OCI-LY7 (cell line): ENCODE measurements around the gene USO1. TPM values are rescaled to one million over a fixed set of nuclear protein-coding genes. Genes with fewer than 3 reads are reported as not detected.
"Not testable (repeated sequence)": the region's sequence is repeated elsewhere in the genome, so short reads cannot be mapped to it uniquely, and the experiment has no call there.

Source experiments
- BruUV-seq: library from RNA; stranded (reverse); fragments of 400-500 nt; replicated peaks from 2 replicates; lab custom pipeline; 2021; lab: Mats Ljungman, UMichigan
- CTCF ChIA-PET: fragments of 300-600 bp; sonication (Branson Sonifier 250); formaldehyde crosslinking; loops from one replicate; lab custom pipeline; 2022; ENCODE audit warnings: antibody characterized with exemption; ENCODE audit not compliant: unreplicated experiment; lab: Charles Lee
- POLR2A ChIA-PET: fragments of 300-600 bp; sonication (Branson Sonifier 250); formaldehyde crosslinking; loops from one replicate; lab custom pipeline; 2022; ENCODE audit warnings: antibody characterized with exemption; lab: Charles Lee
- DNase-seq: peaks from one replicate; pipeline ENCODE4 v3.0.0-alpha.2; 2015; ENCODE audit warnings: low spot score
- H2AFZ ChIP-seq: fragments of 200-600 bp; sonication (generic), shearing (Covaris generic); 2 replicates; pipeline ENCODE4 v1.6.1; 2014; ENCODE audit warnings: mild to moderate bottlenecking, antibody characterized with exemption, low read length, moderate library complexity
- H3K27ac ChIP-seq: fragments of 200-600 bp; sonication (generic); 2 replicates; pipeline ENCODE4 v1.5.1; 2014; ENCODE audit warnings: mixed run types, low read depth, mild to moderate bottlenecking, moderate library complexity, low read length, inconsistent platforms; ENCODE audit not compliant: poor library complexity, severe bottlenecking
- H3K36me3 ChIP-seq: fragments of 200-600 bp; sonication (generic); 2 replicates; pipeline ENCODE4 v1.6.1; 2014; ENCODE audit warnings: mild to moderate bottlenecking, antibody characterized with exemption, low read length, moderate library complexity, mixed read lengths; ENCODE audit not compliant: insufficient read depth
- H3K4me1 ChIP-seq: fragments of 200-600 bp; sonication (generic); 2 replicates; pipeline ENCODE4 v1.5.1; 2014; ENCODE audit warnings: mild to moderate bottlenecking, low read length; ENCODE audit not compliant: insufficient read depth, poor library complexity, severe bottlenecking
- H3K4me2 ChIP-seq: fragments of 200-600 bp; sonication (generic); 2 replicates; pipeline ENCODE4 v1.6.1; 2014; ENCODE audit warnings: mild to moderate bottlenecking, low read length
- H3K4me3 ChIP-seq: fragments of 200-600 bp; sonication (generic); 2 replicates; pipeline ENCODE4 v1.5.1; 2014; ENCODE audit warnings: mild to moderate bottlenecking, low read depth, low read length; ENCODE audit not compliant: poor library complexity, severe bottlenecking
- H3K79me2 ChIP-seq: fragments of 200-600 bp; sonication (generic); 2 replicates; pipeline ENCODE4 v1.6.1; 2016; ENCODE audit warnings: low read depth, mild to moderate bottlenecking, low read length, moderate library complexity, mixed read lengths; ENCODE audit not compliant: insufficient read depth
- H3K9me2 ChIP-seq: fragments of 200-600 bp; sonication (generic); 2 replicates; pipeline ENCODE4 v1.6.1; 2016; ENCODE audit warnings: mild to moderate bottlenecking, low read length, mixed read lengths; ENCODE audit not compliant: insufficient read depth
- H3K9me3 ChIP-seq: fragments of 200-600 bp; sonication (generic); 2 replicates; pipeline ENCODE4 v1.6.1; 2014; ENCODE audit warnings: mild to moderate bottlenecking, mixed run types, low read length, mixed read lengths
- H4K20me1 ChIP-seq: fragments of 200-600 bp; sonication (generic); 2 replicates; pipeline ENCODE4 v1.6.1; 2014; ENCODE audit warnings: mild to moderate bottlenecking, antibody characterized with exemption, low read length, moderate library complexity, mixed read lengths; ENCODE audit not compliant: insufficient read depth
- EZH2phosphoT487 ChIP-seq: fragments of 200-600 bp; sonication (generic); IDR thresholded peaks from 2 replicates; pipeline ENCODE4 v1.6.1; 2018; ENCODE audit warnings: low read depth, borderline replicate concordance, mild to moderate bottlenecking, mixed run types, antibody characterized with exemption, low read length, moderate library complexity, mixed read lengths
- intact Hi-C: fragments of 100-400 bp; cut with micrococcal nuclease; formaldehyde crosslinking; loops from one replicate; pipeline ENCODE4 v1.10.0; 2022; ENCODE audit not compliant: unreplicated experiment
- total RNA-seq, 2 experiments: library from RNA; depleted of rRNA in 1 of 2; stranded (reverse); fragments of >200 nt in 1 of 2; shearing (Covaris generic) in 1 of 2; gene quantifications; 2 replicates each; pipeline ENCODE4 v1.2.3, GENCODE V29; 2014 to 2022
- TF ChIP-seq, protein P1 (sequence below): fragments of 200-600 bp; sonication (generic); conservative IDR thresholded peaks from 2 replicates; pipeline ENCODE4 v1.5.1; 2014; ENCODE audit warnings: mild to moderate bottlenecking, antibody characterized with exemption, low read length, moderate library complexity, mixed read lengths

Gene USO1
- total RNA-seq, 2 experiments from 2014 or later = 38.0 to 54.6 TPM

DNA sequence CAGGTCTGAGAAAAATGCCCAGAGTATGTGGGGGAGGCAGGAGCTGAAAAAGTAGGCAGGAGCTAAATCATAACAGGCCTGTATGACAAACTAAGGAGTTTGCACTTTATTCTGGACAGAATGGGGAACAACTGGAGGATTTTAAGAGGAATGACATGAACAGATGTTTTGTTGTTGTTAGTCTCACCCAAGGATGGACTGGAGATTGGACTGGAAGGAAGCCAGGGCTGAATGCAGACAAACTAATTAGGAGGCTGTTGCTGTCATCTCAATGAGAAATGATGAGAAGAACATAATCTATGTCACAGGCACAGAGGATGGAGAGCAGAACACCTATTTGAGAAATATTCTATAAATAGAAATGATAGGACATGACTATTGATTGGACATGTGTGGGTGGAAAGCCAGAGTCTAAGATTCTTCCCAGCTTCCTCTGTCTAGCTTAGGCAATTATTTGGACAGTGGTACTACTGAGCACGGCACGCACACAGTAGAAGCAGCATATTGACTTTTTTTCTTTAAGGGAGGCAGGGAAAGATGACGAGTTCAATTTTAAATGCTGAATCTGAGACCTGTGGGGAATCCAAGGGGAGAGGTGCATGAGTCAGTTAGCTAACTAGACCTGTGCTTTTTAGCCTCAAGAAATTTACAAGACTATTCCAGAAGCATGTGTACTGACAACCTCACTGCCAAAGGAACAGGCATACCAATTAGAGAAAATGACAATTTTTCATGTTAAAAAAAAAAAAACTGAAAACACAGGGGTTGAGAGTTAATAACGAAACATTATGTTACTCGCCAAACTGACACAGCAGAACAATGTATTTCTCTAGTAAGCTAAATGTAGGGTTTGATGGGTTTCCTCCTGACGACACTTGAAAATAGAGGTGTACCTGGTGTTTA is 963 bp upstream of the USO1 start:
- DNase-seq = no peak
- intact Hi-C loops = loop anchor here (1.0 kb wide), 2 partner anchors 50 to 209 kb away; partner anchors contain the start of genes G3BP2, RCHY1 and THAP6

DNA sequence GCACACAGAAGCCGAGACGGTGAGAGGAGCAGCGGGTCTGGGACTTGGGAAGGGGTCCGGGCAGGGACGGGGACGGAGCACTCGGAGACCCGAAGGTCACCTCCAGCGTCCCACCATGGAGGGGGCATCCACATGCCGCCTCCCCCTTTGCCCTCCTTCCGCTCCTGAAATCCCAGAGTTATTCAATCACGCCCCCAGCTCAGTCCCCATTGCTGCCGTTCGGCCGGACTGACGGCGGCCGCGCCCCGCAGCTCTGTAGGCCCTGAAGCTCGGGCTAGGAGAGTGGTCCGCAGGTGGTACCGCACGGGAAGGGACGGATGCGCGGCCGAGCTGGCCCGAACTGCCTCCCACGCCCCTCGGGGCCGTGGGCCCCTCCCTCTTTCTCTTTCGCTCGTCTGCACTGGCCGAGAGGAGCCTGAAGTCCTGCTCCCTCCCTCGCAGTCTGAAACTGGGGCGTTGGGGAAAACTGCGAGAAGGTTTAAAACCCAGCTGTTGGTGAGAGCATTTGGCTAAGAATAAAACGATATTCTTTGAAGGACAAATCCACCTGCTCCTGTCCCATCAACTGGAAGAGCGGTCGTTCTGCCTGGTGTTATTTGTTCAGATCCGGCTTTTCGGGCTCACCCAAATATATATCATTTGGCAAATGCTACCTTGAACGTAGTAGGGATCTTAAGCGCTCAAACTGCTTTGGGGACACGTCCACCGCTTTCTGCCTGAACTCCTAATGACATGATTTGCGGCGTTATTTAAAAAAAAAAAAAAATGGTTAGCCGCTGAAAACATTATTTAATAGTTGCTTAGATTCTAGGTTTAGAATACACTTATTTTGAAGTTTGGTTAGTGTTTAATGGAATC is 719 bp downstream of the USO1 start:
- intact Hi-C loops = loop anchor here (1.0 kb wide), 2 partner anchors 52 to 211 kb away; partner anchors contain the start of genes G3BP2, RCHY1 and THAP6
- peak overlapping the region; percentile 84 for H3K4me3 ChIP-seq

More for the DNA sequence above, 963 bp upstream of the USO1 start:
- ChIA-PET CTCF (interaction anchor here (0.7 to 1.5 kb wide), 6 partner anchors 8 to 125 kb away, joined by 4 to 6 read pairs (median 4); no protein-coding TSS in a partner anchor), POLR2A (interaction anchor here (0.6 to 3.5 kb wide), 23 partner anchors 7 to 1632 kb away, joined by 3 to 19 read pairs (median 4); partner anchors contain the start of genes G3BP2, RCHY1 and THAP6)
- Histone ChIP-seq H2AFZ (peak overlapping the region; percentile 81; the same call in 1 of the 2 replicates), H3K4me3 (peak overlapping the region; percentile 84), H3K79me2 (peaks cover 45% of the 10 kb centered on the region), H4K20me1 (peaks cover 5% of the 10 kb centered on the region; the same call in 1 of the 2 replicates), H3K36me3 (peaks cover 5% of the 10 kb centered on the region), H3K4me1 (peaks cover 38% of the 10 kb centered on the region), H3K9me3 (no peaks in the 10 kb centered on the region), H3K9me2 (no peaks in the 10 kb centered on the region), H3K4me2 (peak overlapping the region; percentile 74), H3K27ac (peak overlapping the region; percentile 76)
- BruUV-seq = TSS peak; percentile 86
- TF ChIP-seq, protein P1, sequence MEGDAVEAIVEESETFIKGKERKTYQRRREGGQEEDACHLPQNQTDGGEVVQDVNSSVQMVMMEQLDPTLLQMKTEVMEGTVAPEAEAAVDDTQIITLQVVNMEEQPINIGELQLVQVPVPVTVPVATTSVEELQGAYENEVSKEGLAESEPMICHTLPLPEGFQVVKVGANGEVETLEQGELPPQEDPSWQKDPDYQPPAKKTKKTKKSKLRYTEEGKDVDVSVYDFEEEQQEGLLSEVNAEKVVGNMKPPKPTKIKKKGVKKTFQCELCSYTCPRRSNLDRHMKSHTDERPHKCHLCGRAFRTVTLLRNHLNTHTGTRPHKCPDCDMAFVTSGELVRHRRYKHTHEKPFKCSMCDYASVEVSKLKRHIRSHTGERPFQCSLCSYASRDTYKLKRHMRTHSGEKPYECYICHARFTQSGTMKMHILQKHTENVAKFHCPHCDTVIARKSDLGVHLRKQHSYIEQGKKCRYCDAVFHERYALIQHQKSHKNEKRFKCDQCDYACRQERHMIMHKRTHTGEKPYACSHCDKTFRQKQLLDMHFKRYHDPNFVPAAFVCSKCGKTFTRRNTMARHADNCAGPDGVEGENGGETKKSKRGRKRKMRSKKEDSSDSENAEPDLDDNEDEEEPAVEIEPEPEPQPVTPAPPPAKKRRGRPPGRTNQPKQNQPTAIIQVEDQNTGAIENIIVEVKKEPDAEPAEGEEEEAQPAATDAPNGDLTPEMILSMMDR = no peak
- TF ChIP-seq EZH2phosphoT487 = no peak

DNA sequence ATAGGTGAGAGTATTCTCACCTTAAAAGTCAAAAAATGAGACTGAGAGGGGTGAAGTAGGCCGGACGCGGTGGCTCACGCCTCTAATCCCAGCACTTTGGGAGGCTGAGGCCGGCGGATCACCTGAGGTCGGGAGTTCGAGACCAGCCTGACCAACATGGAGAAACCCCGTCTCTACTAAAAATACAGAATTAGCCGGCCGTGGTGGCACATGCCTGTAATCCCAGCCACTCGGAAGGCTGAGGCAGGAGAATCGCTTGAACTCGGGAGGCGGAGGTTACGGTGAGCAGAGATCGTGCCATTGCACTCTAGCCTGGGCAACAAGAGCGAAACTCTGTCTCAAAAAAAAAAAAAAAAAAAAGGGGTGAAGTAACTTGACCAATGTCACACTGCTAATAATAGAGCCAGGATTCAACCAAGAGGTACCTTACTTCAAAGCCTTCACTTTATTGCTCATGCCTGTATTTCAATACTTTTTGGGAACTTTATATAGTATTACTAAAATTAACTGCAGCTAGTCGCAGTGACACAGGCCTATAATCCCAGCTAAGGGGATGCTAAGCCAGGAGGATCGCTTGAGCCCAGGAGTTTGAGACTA is 1.7 kb downstream of the USO1 start:
- CTCF ChIA-PET, BruUV-seq, H3K36me3 ChIP-seq, H3K27ac ChIP-seq, H4K20me1 ChIP-seq, H3K9me2 ChIP-seq, DNase-seq, H3K9me3 ChIP-seq, H2AFZ ChIP-seq, intact Hi-C loops: not testable (repeated sequence)
- Histone ChIP-seq H3K4me1 (peaks cover 38% of the 10 kb centered on the region), H3K79me2 (peaks cover 59% of the 10 kb centered on the region), H3K4me3 (peak overlapping the region; percentile 84), H3K4me2 (peak overlapping the region; percentile 80)
- POLR2A ChIA-PET = interaction anchor here (0.5 to 4.0 kb wide), 12 partner anchors 14 to 212 kb away, joined by 3 to 26 read pairs (median 5); partner anchors contain the start of genes G3BP2, RCHY1 and THAP6

More for the DNA sequence above, 719 bp downstream of the USO1 start:
- peaks cover 49% of the 10 kb centered on the region for H3K79me2 ChIP-seq
- H3K9me3 ChIP-seq = no peaks in the 10 kb centered on the region
- H2AFZ ChIP-seq = peak overlapping the region; percentile 65
- H3K27ac ChIP-seq = peak overlapping the region; percentile 60
- H4K20me1 ChIP-seq = peaks cover 5% of the 10 kb centered on the region; the same call in 1 of the 2 replicates
- H3K9me2 ChIP-seq = no peaks in the 10 kb centered on the region
- ChIA-PET POLR2A (interaction anchor here (0.5 to 4.0 kb wide), 17 partner anchors 9 to 233 kb away, joined by 3 to 26 read pairs (median 4); partner anchors contain the start of genes G3BP2, RCHY1 and THAP6), CTCF (interaction anchor here (0.6 to 1.0 kb wide), 2 partner anchors 70 to 582 kb away, joined by 4 read pairs; no protein-coding TSS in a partner anchor)
- DNase-seq = peak; percentile 66
- H3K4me1 ChIP-seq = peaks cover 38% of the 10 kb centered on the region
- TSS peak; percentile 55 for BruUV-seq
- no peak for TF ChIP-seq EZH2phosphoT487
- TF ChIP-seq, protein P1 = no peak
- H3K36me3 ChIP-seq = no peaks in the 10 kb centered on the region
- peak overlapping the region; percentile 80 for H3K4me2 ChIP-seq
